AG10803 (cell line): ENCODE data around the gene CIROP.

Experiments
- DNase-seq: peaks from one replicate; pipeline ENCODE4 v3.0.0; 2010; ENCODE audit warnings: low read depth
- H3K4me3 ChIP-seq: 2 replicates; pipeline ENCODE4 v1.5.1; 2011; ENCODE audit warnings: mild to moderate bottlenecking, low read length, control low read depth
- CTCF ChIP-seq: conservative IDR thresholded peaks from 2 replicates; pipeline ENCODE4 v1.5.1; 2011; ENCODE audit warnings: mild to moderate bottlenecking, low read length, control low read depth, inconsistent platforms

Gene CIROP

GRCh38 chr14:23056145-23056955 is 48.4 kb downstream of the CIROP start:
- peak; percentile 63 for DNase-seq

DNA sequence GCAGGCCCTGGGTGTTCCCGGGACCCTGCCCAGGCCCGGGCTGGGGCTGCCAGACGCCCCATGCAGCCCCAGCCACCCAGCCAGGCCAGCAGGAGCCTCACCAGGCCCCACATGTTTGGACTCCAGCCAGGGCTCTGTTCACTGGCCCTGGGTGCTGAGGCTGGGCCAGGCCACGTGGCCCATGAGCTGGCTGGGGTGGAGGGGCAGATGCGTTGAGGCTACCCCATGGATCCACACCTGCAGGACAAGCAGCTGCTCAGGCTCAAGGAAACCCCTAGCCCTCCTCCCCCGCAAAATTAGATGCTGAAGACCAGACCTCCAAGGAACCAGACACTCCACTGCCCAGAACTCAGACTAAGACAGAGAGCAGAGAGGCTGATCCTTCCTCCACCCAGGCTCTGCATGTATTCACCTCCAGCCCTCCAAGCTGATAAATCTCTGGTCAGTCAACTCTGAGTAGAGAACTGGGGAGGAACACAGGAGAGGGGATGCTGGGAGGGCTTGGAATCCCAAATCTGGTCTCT is 49.1 kb downstream of the CIROP start:
- TF ChIP-seq CTCF: no peak
- DNase-seq: peak; percentile 47
- H3K4me3 ChIP-seq: no peak overlapping the region

More at GRCh38 chr14:23056145-23056955, 48.4 kb downstream of the CIROP start:
- peak; percentile 77 for TF ChIP-seq CTCF
- peak overlapping the region; percentile 62 for H3K4me3 ChIP-seq

DNA sequence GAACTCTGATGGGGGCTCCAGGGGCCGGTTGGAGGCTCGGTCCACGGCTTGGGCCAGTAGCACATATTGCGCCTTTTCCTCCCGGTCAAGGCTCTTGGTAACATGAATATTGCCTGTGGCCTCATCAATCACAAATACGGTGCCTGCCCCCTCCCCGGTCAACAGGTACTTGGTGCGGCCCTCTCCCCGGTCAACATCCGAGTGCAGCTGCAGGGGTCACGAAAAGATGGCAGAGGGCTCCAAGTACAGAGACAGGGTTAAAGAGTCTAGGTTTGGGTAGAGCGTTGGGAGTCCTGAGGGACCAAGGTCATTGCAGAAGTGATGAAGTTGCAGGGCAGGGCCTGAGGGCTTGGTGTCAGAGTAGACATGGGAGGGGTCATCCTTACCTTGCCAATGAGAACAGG is 49.6 kb downstream of the CIROP start:
- no peak for TF ChIP-seq CTCF
- no peak for DNase-seq
- H3K4me3 ChIP-seq: no peak overlapping the region

GRCh38 chr14:23054000-23054811 is 50.6 kb downstream of the CIROP start:
- DNase-seq: no peak
- H3K4me3 ChIP-seq: no peak overlapping the region
- peak; percentile 10 for TF ChIP-seq CTCF

DNA sequence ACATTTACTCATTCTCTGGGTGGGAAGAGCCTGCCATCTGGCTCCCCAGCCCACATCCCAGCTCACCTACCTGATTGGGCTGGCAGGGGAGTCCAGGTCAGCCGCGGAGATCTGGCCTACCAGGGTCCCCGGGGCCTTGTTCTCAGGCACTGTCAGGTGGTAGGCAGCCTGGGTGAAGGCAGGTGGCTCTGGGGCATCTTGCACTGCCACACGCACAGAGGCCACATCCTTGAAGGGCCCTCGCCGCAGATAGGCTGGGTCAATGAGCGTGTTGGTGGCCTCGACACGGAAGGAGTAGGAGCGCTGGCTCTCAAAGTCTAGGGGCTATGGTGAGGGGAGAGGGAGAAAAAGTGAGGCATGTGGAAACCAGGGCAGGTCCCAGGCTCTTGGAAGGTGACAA is 51.4 kb downstream of the CIROP start:
- DNase-seq: no peak
- no peak overlapping the region for H3K4me3 ChIP-seq
- TF ChIP-seq CTCF: no peak

GRCh38 chr14:23052671-23053070 is 52.1 kb downstream of the CIROP start:
- no peak for DNase-seq
- TF ChIP-seq CTCF: no peak
- H3K4me3 ChIP-seq: no peak overlapping the region

DNA sequence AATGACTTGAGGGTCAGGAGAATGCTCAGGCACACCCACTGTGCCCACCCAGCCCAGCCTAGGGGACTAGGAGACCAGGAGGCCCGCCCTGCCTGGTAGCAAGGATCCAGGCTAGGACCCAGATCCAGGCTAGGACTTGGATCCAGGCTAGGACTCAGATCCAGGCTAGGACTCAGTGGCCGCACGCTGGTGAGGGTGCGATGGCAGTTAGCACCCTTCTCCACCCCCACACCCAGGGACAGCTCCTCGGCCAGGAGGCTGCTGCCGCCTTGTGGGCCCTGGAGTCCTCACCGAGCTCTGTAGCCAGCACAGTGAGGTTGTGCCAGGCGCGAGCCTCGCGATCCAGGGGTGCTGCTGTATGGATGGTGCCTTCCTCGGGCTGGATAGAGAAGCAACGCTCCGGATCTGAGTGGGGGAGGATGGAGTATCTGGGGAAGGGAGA is 52.6 kb downstream of the CIROP start:
- DNase-seq: no peak
- no peak overlapping the region for H3K4me3 ChIP-seq
- TF ChIP-seq CTCF: peak; percentile 12
